Effector memory CD4-positive, alpha-beta T cell (primary cell): ENCODE results near the gene PLSCR5.

Source experiments
- DNase-seq, 3 donors: peaks; one replicate each; pipeline ENCODE4 v3.0.0-alpha.2; 2020
- H3K27ac ChIP-seq: 2 replicates; pipeline ENCODE4 v1.7.0; 2013; ENCODE audit warnings: mild to moderate bottlenecking, low read length, moderate library complexity; ENCODE audit not compliant: insufficient read depth, poor library complexity, severe bottlenecking
- H3K27me3 ChIP-seq: replicated peaks from 2 replicates; pipeline ENCODE4 v1.7.0; 2013; ENCODE audit warnings: mild to moderate bottlenecking, low read length; ENCODE audit not compliant: insufficient read depth, control insufficient read depth, poor library complexity, severe bottlenecking
- H3K36me3 ChIP-seq: 2 replicates; pipeline ENCODE4 v1.7.0; 2013; ENCODE audit warnings: mild to moderate bottlenecking, low read length, moderate library complexity; ENCODE audit not compliant: control insufficient read depth, insufficient read depth
- H3K4me1 ChIP-seq: 2 replicates; pipeline ENCODE4 v1.7.0; 2013; ENCODE audit warnings: low read length, mild to moderate bottlenecking; ENCODE audit not compliant: control insufficient read depth, insufficient read depth, poor library complexity, severe bottlenecking
- H3K4me3 ChIP-seq: 2 replicates; pipeline ENCODE4 v1.7.0; 2013; ENCODE audit warnings: low read length, low read depth, mild to moderate bottlenecking; ENCODE audit not compliant: insufficient read depth, poor library complexity, severe bottlenecking
- H3K9me3 ChIP-seq: 2 replicates; pipeline ENCODE4 v1.7.0; 2013; ENCODE audit warnings: mild to moderate bottlenecking, low read length, moderate library complexity; ENCODE audit not compliant: control insufficient read depth

Gene PLSCR5

GRCh38 chr3:146589899-146590508 lies 15.1 kb downstream of the PLSCR5 start:
- no peak for DNase-seq
- H3K9me3 ChIP-seq = no peaks in the 10 kb centered on the region

DNA sequence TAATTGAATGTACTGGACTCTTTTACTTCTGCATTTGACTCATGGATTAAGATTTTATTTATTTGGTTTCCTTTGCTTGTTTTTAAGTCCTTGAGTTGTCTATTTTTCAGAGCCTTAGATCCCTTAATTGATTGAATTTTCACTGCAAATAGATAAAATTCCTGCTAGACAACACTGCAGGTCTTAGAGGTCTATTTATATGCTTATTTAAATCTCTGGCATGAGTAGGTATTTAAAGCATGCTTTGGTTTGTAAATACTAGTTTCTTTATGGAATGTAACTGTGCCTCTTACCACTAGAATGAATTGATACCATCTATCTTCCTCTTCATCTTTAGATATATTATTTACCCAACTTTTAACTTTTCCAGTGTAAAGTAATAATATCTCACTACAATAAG lies 20.0 kb downstream of the PLSCR5 start:
- Histone ChIP-seq H3K9me3 (no peaks in the 10 kb centered on the region), H3K4me1 (no peaks in the 10 kb centered on the region), H3K27me3 (no peaks in the 10 kb centered on the region), H3K36me3 (no peaks in the 10 kb centered on the region), H3K4me3 (no peak overlapping the region), H3K27ac (no peak overlapping the region)
- DNase-seq = no peak

More at GRCh38 chr3:146589899-146590508, 15.1 kb downstream of the PLSCR5 start:
- Histone ChIP-seq H3K27me3 (no peaks in the 10 kb centered on the region), H3K27ac (no peak overlapping the region), H3K4me3 (no peak overlapping the region), H3K4me1 (no peaks in the 10 kb centered on the region), H3K36me3 (no peaks in the 10 kb centered on the region)

- Histone ChIP-seq H3K4me1 (no peaks in the 10 kb centered on the region), H3K4me3 (no peak overlapping the region), H3K27me3 (no peaks in the 10 kb centered on the region), H3K36me3 (no peaks in the 10 kb centered on the region), H3K27ac (no peak overlapping the region), H3K9me3 (no peaks in the 10 kb centered on the region)
- no peak for DNase-seq
These were observed 23.1 kb downstream of the PLSCR5 start for GRCh38 chr3:146581951-146582467.

DNA sequence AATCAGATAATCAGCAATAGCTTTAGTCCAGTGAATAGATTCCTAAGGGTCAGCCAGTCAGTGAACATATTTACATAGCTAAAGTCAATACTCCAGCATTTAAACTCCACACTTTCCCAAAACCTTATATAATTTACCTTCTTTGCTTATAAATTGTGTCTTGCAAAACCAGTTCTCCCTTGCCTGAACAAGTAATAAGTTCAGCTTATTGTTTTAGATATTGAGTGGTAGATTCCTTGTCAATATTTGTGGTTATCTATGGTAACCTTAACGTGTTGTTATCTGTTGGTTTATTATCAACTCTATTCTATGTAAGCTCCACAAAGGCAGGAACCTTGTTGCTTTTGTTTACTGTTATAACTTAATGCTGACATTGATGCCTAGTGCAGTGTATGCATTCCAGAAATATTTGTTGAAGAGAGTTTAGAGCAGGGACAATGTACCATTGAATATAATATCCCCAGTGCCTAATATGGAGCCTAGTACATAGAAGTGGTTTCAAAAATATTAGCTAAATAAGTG lies 24.0 kb downstream of the PLSCR5 start:
- no peak overlapping the region for H3K27ac ChIP-seq

GRCh38 chr3:146577662-146578061 lies 27.5 kb downstream of the PLSCR5 start:
- no peaks in the 10 kb centered on the region for H3K4me1 ChIP-seq
- no peaks in the 10 kb centered on the region for H3K27me3 ChIP-seq
- no peak for DNase-seq
- no peak overlapping the region for H3K27ac ChIP-seq
- no peaks in the 10 kb centered on the region for H3K36me3 ChIP-seq
- H3K9me3 ChIP-seq = no peaks in the 10 kb centered on the region
- H3K4me3 ChIP-seq = no peak overlapping the region

More for the DNA sequence above, 24.0 kb downstream of the PLSCR5 start:
- no peak for DNase-seq
- Histone ChIP-seq H3K9me3 (no peaks in the 10 kb centered on the region), H3K4me3 (no peak overlapping the region), H3K4me1 (no peaks in the 10 kb centered on the region), H3K27me3 (no peaks in the 10 kb centered on the region), H3K36me3 (no peaks in the 10 kb centered on the region)

DNA sequence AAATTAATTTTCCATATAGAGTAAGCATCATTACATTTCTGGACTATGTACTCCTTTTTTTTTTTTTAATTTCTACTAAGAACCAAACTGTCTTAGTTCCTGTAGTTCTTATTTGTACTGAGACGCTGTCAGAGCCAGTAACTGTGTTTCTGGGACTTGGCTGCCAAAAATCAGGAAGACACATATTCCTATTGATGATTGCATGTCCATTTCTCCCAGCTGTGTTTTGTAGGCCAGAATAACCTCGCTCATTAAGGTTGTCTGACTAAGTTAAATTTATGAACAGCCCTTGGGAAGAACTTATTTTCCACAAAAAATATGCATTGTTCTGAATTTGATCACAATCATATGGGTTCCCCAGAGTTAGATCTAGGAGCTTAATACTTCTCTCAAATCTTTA lies 29.5 kb downstream of the PLSCR5 start:
- no peaks in the 10 kb centered on the region for H3K9me3 ChIP-seq
- no peak for DNase-seq
- H3K27ac ChIP-seq = no peak overlapping the region
- H3K4me3 ChIP-seq = no peak overlapping the region
- H3K4me1 ChIP-seq = no peaks in the 10 kb centered on the region
- no peaks in the 10 kb centered on the region for H3K27me3 ChIP-seq
- H3K36me3 ChIP-seq = no peaks in the 10 kb centered on the region

DNA sequence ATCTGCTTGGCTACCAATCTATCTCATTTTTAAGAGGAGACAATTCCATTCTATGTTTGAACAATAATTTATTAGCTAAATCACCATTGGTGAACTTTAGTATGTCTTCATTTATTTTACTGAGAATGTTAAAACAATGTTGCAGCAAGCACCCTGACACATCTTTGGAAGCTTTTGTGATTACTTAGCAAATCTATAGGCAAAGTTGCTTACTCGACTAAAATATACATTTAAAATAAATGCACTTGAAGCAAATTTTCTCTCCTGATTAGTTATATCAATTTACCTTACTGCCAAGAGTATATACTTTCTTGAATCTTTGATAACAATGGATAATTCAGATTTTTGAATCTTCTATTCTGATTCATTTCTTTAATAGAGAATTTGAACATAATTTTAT lies 31.0 kb downstream of the PLSCR5 start:
- Histone ChIP-seq H3K27ac (no peak overlapping the region), H3K36me3 (no peaks in the 10 kb centered on the region), H3K4me3 (no peak overlapping the region), H3K9me3 (no peaks in the 10 kb centered on the region), H3K27me3 (no peaks in the 10 kb centered on the region), H3K4me1 (no peaks in the 10 kb centered on the region)
- no peak for DNase-seq

GRCh38 chr3:146569314-146569713 lies 35.8 kb downstream of the PLSCR5 start:
- Histone ChIP-seq H3K4me1 (no peaks in the 10 kb centered on the region), H3K36me3 (no peaks in the 10 kb centered on the region), H3K27me3 (no peaks in the 10 kb centered on the region), H3K4me3 (no peak overlapping the region), H3K9me3 (no peaks in the 10 kb centered on the region), H3K27ac (no peak overlapping the region)
- DNase-seq = no peak

DNA sequence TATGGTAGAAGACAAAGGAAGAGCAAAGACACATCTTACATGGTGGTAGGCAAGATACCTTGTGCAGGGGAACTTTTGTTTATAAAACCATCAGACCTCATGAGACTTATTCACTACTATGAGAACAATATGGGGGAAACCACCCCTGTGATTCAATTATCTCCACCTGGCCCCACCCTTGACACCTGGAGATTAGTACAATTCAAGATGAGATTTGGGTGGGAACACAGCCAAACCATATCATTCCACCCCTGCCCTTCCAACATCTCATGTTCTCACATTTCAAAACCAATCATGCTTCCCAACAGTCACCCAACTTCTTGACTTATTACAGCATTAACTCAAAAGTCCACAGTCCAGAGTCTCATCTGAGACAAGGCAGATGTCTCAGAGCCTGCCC lies 39.0 kb downstream of the PLSCR5 start:
- H3K27ac ChIP-seq = no peak overlapping the region
- H3K4me3 ChIP-seq = no peak overlapping the region
- DNase-seq = no peak
- H3K27me3 ChIP-seq = no peaks in the 10 kb centered on the region
- no peaks in the 10 kb centered on the region for H3K36me3 ChIP-seq
- no peaks in the 10 kb centered on the region for H3K9me3 ChIP-seq
- H3K4me1 ChIP-seq = no peaks in the 10 kb centered on the region

DNA sequence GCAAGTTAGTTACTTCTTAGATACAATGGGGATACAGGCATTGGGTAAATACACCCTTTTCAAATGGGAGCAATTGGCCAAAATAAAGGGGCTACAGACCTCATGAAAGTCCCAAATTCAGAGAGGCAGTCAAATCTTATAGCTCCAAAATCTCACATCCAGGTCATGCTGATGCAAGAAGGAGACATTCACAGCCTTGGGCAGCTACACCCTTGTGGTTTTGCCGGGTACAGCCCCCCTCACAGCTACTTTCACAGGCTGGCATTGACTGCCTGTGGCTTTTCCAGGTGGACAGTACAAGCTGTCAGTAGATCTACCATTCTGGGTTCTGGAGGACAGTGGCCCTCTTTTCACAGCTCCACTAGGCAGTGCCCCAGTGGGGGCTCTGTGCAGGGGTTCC lies 43.3 kb downstream of the PLSCR5 start:
- no peaks in the 10 kb centered on the region for H3K36me3 ChIP-seq
- no peaks in the 10 kb centered on the region for H3K4me1 ChIP-seq
- DNase-seq = no peak
- no peaks in the 10 kb centered on the region for H3K9me3 ChIP-seq
- no peak overlapping the region for H3K27ac ChIP-seq
- no peaks in the 10 kb centered on the region for H3K27me3 ChIP-seq
- no peak overlapping the region for H3K4me3 ChIP-seq
